Lower leg skin (tissue), 4 donors: ENCODE data around the gene RNF144A. TPM values are rescaled to one million over a fixed set of nuclear protein-coding genes. Genes with fewer than 3 reads are reported as not detected.
A peak's percentile ranks its signal among the peaks of the same experiment; 100 is the strongest.
"Not testable (repeated sequence)": the region's sequence is repeated elsewhere in the genome, so short reads cannot be mapped to it uniquely, and the experiment has no call there.

Experiments used
- DNase-seq, 2 donors: peaks; one replicate each; pipeline ENCODE4 v3.0.0-alpha.2; 2019; ENCODE audit warnings: low spot score in 2 of 2
- H3K4me3 ChIP-seq: fragments of 200-600 bp; sonication (generic); 2 replicates; pipeline ENCODE4 v1.5.1; 2017; ENCODE audit warnings: mild to moderate bottlenecking, low read depth; ENCODE audit not compliant: poor library complexity, severe bottlenecking
- POLR2A ChIP-seq, 2 donors: fragments of 450-650 bp; IDR thresholded peaks; one replicate each; pipeline ENCODE4 v1.6.1; 2016 to 2017; ENCODE audit warnings: antibody characterized with exemption in 2 of 2, mild to moderate bottlenecking in 1 of 2, moderate library complexity in 1 of 2
- WGBS, 2 donors: methylation state at CpG; one replicate each; pipeline ENCODE4 v1.1.5; 2018; 5-methylcytosine and 5-hydroxymethylcytosine counted together
- intact Hi-C: fragments of 100-400 bp; cut with DNase I; formaldehyde crosslinking; loops from one replicate; pipeline ENCODE4 v1.15.0; 2023; ENCODE audit warnings: low total_unique reads
- total RNA-seq, 4 donors: library from RNA; depleted of rRNA; stranded (reverse); fragments of >200 nt; gene quantifications; one replicate each; pipeline ENCODE4 v1.1.0, GENCODE V29; 2016
- TF ChIP-seq, protein P1 (sequence below), 3 donors: fragments of 450-650 bp; IDR thresholded peaks; one replicate each; pipeline ENCODE4 v1.5.1; 2016; ENCODE audit warnings: antibody characterized with exemption in 3 of 3, mild to moderate bottlenecking in 3 of 3, moderate library complexity in 2 of 3

Gene RNF144A
- total RNA-seq, 4 donors from 2014 or later, result 5.2 to 10.9 (median 7.6) TPM

DNA sequence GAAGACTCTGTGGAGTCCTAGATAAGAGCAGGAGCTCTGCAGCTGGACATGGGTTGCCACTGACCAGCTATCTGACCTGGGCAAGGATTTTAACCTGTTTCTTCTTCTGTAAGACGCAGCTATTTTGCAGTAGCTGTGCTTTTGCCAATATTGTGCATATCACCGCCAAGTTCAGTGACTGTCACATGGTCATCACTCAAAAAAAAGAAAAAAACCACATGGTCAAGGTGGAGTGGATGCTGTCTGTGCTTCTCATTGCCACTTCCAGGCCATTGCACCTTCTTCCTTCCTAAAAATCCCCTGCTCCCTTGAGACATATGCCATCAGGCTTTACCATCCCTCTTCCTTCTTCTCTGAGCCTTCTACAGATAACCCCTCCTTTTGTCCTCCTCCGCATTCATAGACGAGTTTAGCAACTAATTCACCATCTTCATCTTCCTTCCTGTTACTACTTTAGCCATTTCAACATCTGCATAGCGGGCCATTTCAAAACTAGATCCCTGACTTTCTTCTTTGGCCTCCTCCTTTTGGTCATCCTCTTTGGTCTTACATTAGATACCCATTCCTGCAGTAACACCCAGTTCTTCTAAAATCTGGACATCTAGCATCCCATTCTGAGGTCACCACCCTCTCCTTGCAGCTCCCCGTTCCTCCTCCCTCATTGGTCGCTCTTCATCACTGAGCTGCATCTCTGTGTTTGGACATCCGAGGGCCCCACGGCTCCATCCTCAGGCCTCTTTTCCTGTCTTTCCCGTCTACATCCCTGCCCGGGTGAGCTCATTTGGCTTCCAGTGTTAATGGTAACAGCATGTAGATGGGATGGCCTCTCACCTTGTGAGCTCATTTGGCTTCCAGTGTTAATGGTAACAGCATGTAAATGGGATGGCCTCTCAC is 17.8 kb downstream of the RNF144A start:
- DNase-seq, result no peak
- intact Hi-C loops, result no loop called here
- H3K4me3 ChIP-seq, result no peak overlapping the region
- TF ChIP-seq POLR2A (IDR thresholded peaks at IDR 0.05), result no peak
- TF ChIP-seq, protein P1, sequence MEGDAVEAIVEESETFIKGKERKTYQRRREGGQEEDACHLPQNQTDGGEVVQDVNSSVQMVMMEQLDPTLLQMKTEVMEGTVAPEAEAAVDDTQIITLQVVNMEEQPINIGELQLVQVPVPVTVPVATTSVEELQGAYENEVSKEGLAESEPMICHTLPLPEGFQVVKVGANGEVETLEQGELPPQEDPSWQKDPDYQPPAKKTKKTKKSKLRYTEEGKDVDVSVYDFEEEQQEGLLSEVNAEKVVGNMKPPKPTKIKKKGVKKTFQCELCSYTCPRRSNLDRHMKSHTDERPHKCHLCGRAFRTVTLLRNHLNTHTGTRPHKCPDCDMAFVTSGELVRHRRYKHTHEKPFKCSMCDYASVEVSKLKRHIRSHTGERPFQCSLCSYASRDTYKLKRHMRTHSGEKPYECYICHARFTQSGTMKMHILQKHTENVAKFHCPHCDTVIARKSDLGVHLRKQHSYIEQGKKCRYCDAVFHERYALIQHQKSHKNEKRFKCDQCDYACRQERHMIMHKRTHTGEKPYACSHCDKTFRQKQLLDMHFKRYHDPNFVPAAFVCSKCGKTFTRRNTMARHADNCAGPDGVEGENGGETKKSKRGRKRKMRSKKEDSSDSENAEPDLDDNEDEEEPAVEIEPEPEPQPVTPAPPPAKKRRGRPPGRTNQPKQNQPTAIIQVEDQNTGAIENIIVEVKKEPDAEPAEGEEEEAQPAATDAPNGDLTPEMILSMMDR (IDR thresholded peaks at IDR 0.05), result no peak
- WGBS, 2 donors, result 89 to 91% methylated on average over 11 of the region's 11 CpGs

DNA sequence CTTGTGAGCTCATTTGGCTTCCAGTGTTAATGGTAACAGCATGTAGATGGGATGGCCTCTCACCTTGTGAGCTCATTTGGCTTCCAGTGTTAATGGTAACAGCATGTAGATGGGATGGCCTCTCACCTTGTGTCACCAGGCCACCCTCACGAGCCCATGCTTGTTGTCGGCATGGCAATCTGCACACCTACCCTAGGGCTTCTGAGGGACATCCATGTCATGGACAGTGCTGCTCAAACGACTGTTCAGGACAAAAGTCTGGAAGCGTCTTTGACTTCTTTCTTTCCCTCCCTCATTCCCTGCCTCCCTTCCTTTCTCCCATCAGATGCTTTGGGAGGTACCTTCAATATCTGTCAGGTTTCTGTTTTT is 18.4 kb downstream of the RNF144A start:
- DNase-seq, H3K4me3 ChIP-seq, intact Hi-C loops: not testable (repeated sequence)
- 91 to 96% methylated on average over 4 of the region's 4 CpGs for WGBS, 2 donors

DNA sequence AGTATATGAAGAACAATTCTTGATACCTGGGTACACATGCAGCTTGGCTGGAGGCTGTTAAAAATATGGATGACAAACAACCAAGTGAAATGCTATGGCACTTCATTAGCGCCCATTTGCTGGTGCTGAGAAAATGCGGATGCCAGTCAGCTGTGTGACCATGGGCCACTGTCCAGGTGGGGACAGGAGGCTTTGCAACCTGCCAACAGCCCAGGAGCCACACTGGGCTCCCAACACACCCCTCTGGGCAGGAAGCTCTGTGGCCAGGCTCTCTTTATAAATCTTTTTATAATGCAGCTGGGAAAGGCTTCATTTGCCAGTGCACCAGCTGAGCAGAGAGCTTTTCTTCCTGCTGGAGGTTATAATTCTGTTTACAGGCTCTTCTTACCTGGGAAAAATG is 19.9 kb downstream of the RNF144A start:
- no peak overlapping the region for H3K4me3 ChIP-seq
- peak; percentile 7 to 39 for DNase-seq
- intact Hi-C loops, result no loop called here
- WGBS, 2 donors, result 85 to 100% methylated on average over 2 of the region's 2 CpGs
- TF ChIP-seq, protein P1 (IDR thresholded peaks at IDR 0.05), result no peak
- no peak for TF ChIP-seq POLR2A (IDR thresholded peaks at IDR 0.05)

DNA sequence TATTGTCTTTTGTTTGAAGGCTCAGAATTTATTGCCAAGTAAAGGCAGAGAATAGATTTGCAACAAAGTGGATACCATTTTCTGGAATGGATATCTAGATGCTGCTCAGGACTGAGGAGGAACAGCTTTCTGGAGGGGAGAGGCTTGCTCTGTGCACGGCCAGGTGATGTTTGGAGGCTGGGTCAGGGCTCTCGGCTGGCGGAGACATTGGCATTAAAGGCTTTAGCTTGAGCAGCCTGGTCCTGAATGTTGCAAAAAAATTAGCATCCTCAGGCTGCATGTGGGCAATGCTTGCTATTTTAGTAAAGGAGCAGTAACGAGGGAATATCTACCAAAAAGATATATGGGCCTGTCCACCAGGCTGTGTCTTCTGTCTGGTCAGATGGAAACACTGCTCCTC is 20.4 kb downstream of the RNF144A start:
- WGBS, 2 donors, result 93 to 96% methylated on average over 4 of the region's 4 CpGs
- DNase-seq, result peak in 1 of 2 donors; percentile 80

DNA sequence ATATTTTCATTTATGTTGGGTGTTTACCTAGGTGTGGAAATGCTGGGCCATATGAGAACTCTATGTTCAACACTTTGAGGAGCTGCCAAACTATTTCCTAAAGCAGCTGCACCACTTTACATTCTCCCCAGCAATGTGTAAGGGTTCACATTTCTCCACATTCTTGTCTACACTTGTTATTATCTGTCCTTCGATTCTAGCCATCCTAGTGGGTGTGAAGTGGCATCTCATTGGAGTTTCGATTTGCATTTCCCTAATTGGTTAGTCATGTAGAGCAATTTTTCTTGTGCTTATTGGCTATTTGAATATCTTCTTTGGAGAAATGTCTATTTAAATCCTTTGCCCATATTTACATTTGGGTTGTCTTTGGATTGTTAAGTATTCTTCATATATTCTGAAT is 21.9 kb downstream of the RNF144A start:
- intact Hi-C loops, result no loop called here
- WGBS, 2 donors, result 65 to 66% methylated on average over 2 of the region's 2 CpGs
- H3K4me3 ChIP-seq, result no peak overlapping the region
- no peak for DNase-seq
- TF ChIP-seq, protein P1 (IDR thresholded peaks at IDR 0.05), result no peak
- TF ChIP-seq POLR2A (IDR thresholded peaks at IDR 0.05), result no peak

More for the DNA sequence above, 20.4 kb downstream of the RNF144A start:
- intact Hi-C loops, result no loop called here
- H3K4me3 ChIP-seq, result no peak overlapping the region
- TF ChIP-seq, protein P1 (IDR thresholded peaks at IDR 0.05), result no peak
- TF ChIP-seq POLR2A (IDR thresholded peaks at IDR 0.05), result no peak

DNA sequence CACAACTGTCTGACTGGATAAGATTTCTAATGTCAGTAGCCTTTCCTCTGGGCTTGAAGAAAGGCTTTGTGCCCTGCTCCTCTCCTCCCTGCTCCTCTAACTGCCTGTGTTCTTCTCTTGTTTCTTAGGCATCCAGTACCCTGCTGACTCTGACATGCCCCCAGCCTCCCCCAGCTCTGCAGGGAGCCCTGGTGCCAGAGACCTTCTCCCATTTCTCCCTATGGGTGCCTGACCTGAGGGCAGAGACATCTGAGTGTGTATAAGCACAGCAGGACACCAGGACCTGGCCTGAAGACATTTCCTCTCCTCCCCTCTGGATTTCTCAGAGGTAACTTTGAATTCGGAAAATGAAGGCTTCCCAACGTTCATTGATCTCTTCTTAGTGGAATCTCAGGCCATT is 23.6 kb downstream of the RNF144A start:
- TF ChIP-seq, protein P1 (IDR thresholded peaks at IDR 0.05), result no peak
- TF ChIP-seq POLR2A (IDR thresholded peaks at IDR 0.05), result no peak
- DNase-seq, result no peak
- intact Hi-C loops, result no loop called here
- 85 to 100% methylated on average over 2 of the region's 2 CpGs for WGBS, 2 donors
- H3K4me3 ChIP-seq, result no peak overlapping the region
